SK-N-SH (cell line): ENCODE measurements around the gene RARA. TPM values are rescaled to one million over a fixed set of nuclear protein-coding genes. Genes with fewer than 3 reads are reported as not detected.

Experiments used
- CTCF ChIA-PET: fragments of 300-600, 350-600 bp; formaldehyde crosslinking; extraction: SDS; loops from one replicate; lab custom pipeline; 2021; lab: Yijun Ruan, JAX
- POLR2A ChIA-PET: fragments of 350-600 bp; sonication (Branson Sonifier 250); formaldehyde crosslinking; extraction: SDS; loops from one replicate; lab custom pipeline; 2020; ENCODE audit warnings: antibody characterized with exemption, inconsistent platforms; lab: Yijun Ruan, JAX
- DNase-seq: peaks from one replicate; pipeline ENCODE4 v3.0.0; 2012
- H2AFZ ChIP-seq: fragments of 200-600 bp; sonication (generic); 2 replicates; pipeline ENCODE4 v1.8.1; 2016; ENCODE audit warnings: antibody characterized with exemption, mild to moderate bottlenecking, low read depth
- H3F3A ChIP-seq: fragments of 200-600 bp; sonication (generic); replicated peaks from 2 replicates; pipeline ENCODE3; 2016; ENCODE audit warnings: antibody characterized with exemption, mild to moderate bottlenecking; ENCODE audit not compliant: insufficient read depth
- H3K27ac ChIP-seq, 2 experiments: fragments of 200-500 bp in 1 of 2; fragments of 200-600 bp in 1 of 2; sonication (Bioruptor generic) in 1 of 2; sonication (generic), shearing (Covaris generic) in 1 of 2; 2 replicates each; pipeline versions ENCODE4 v1.5.1 to v1.6.1; 2014 to 2016; ENCODE audit warnings: low read depth in 2 of 2, inconsistent platforms in 1 of 2, low read length in 1 of 2, mild to moderate bottlenecking in 1 of 2, mixed read lengths in 1 of 2
- H3K27me3 ChIP-seq: fragments of 200-600 bp; sonication (generic), shearing (Covaris generic); 2 replicates; pipeline ENCODE4 v1.6.1; 2016; ENCODE audit warnings: mixed run types; ENCODE audit not compliant: insufficient read depth
- H3K36me3 ChIP-seq, 2 experiments: fragments of 200-500 bp in 1 of 2; fragments of 200-600 bp in 1 of 2; sonication (Bioruptor generic) in 1 of 2; sonication (generic) in 1 of 2; replicated peaks in 1 of 2; 2 replicates each; pipeline versions ENCODE3 to v1.5.1; 2014 to 2016; ENCODE audit warnings: low read length in 1 of 2, mild to moderate bottlenecking in 1 of 2; ENCODE audit not compliant: insufficient read depth in 2 of 2, control insufficient read depth in 1 of 2
- H3K4me1 ChIP-seq, 2 experiments: fragments of 200-500 bp in 1 of 2; fragments of 200-600 bp in 1 of 2; sonication (Bioruptor generic) in 1 of 2; sonication (generic), shearing (Covaris generic) in 1 of 2; 2 replicates each; pipeline versions ENCODE4 v1.5.1 to v1.6.1; 2014 to 2016; ENCODE audit warnings: low read depth in 1 of 2, low read length in 1 of 2, mixed run types in 1 of 2; ENCODE audit not compliant: insufficient read depth in 2 of 2, control insufficient read depth in 1 of 2
- H3K4me2 ChIP-seq: fragments of 200-600 bp; sonication (generic), shearing (Covaris generic); 2 replicates; pipeline ENCODE4 v1.6.1; 2017; ENCODE audit warnings: mixed run types
- H3K4me3 ChIP-seq, 2 experiments: fragments of 200-500 bp in 1 of 2; fragments of 200-600 bp in 1 of 2; sonication (Bioruptor generic) in 1 of 2; sonication (generic), shearing (Covaris generic) in 1 of 2; 2 replicates each; pipeline versions ENCODE4 v1.5.1 to v1.8.1; 2014 to 2016; ENCODE audit warnings: low read depth in 2 of 2, inconsistent platforms in 1 of 2, low read length in 1 of 2, mild to moderate bottlenecking in 1 of 2, mixed read lengths in 1 of 2, moderate library complexity in 1 of 2
- H3K79me2 ChIP-seq: fragments of 200-600 bp; sonication (generic); 2 replicates; pipeline ENCODE4 v1.8.1; 2017; ENCODE audit warnings: mild to moderate bottlenecking; ENCODE audit not compliant: insufficient read depth
- H3K9ac ChIP-seq: fragments of 200-600 bp; sonication (generic); 2 replicates; pipeline ENCODE4 v1.6.1; 2017; ENCODE audit warnings: mixed run types
- H3K9me2 ChIP-seq: fragments of 200-600 bp; sonication (generic); 2 replicates; pipeline ENCODE4 v1.6.1; 2017; ENCODE audit warnings: mixed run types
- H3K9me3 ChIP-seq: fragments of 200-600 bp; sonication (generic); 2 replicates; pipeline ENCODE4 v1.6.1; 2017; ENCODE audit warnings: mixed run types, mild to moderate bottlenecking, moderate library complexity
- H4K20me1 ChIP-seq: fragments of 200-600 bp; sonication (generic); 2 replicates; pipeline ENCODE4 v1.6.1; 2017; ENCODE audit warnings: mild to moderate bottlenecking, mixed run types; ENCODE audit not compliant: insufficient read depth
- CTCF ChIP-seq: fragments of 200-600 bp; sonication (generic); IDR thresholded peaks from 2 replicates; pipeline ENCODE4 v1.6.1; 2017; ENCODE audit warnings: antibody characterized with exemption, mild to moderate bottlenecking, moderate library complexity
- ELF1 ChIP-seq: IDR thresholded peaks from 2 replicates; pipeline ENCODE4 v1.4.0; 2012
- EP300 ChIP-seq, 2 experiments: IDR thresholded peaks; 2 replicates each; pipeline versions ENCODE4 v1.4.0 to v1.6.1; 2012; ENCODE audit warnings: borderline replicate concordance in 1 of 2, low read depth in 1 of 2, low read length in 1 of 2
- MEF2A ChIP-seq: IDR thresholded peaks from 2 replicates; pipeline ENCODE4 v1.4.0; 2012; ENCODE audit warnings: low read depth, borderline replicate concordance
- RCOR1 ChIP-seq: fragments of 150-350 bp; IDR thresholded peaks from 2 replicates; pipeline ENCODE4 v1.6.1; 2017; ENCODE audit warnings: antibody characterized with exemption, low read length
- RFX5 ChIP-seq: IDR thresholded peaks from 2 replicates; pipeline ENCODE4 v1.6.1; 2012; ENCODE audit warnings: mild to moderate bottlenecking, improper control_type of control experiment, low read length
- SMC3 ChIP-seq: IDR thresholded peaks from 2 replicates; pipeline ENCODE4 v1.6.1; 2012; ENCODE audit warnings: low read depth, low read length, improper control_type of control experiment
- TAF1 ChIP-seq: IDR thresholded peaks from 2 replicates; pipeline ENCODE4 v1.6.1; 2012; ENCODE audit warnings: low read depth, mild to moderate bottlenecking, low read length, moderate library complexity, borderline replicate concordance
- TCF12 ChIP-seq: IDR thresholded peaks from 2 replicates; pipeline ENCODE4 v1.4.0; 2012
- YY1 ChIP-seq: IDR thresholded peaks from 2 replicates; pipeline ENCODE4 v1.4.0; 2012; ENCODE audit warnings: low read depth, mild to moderate bottlenecking
- WGBS: methylation state at CpG from one replicate; pipeline ENCODE4 v1.1.6; 2017; ENCODE audit warnings: low lambda C conversion rate; 5-methylcytosine and 5-hydroxymethylcytosine counted together
- polyA plus RNA-seq, 3 experiments: library from polyadenylated mRNA; depleted of rRNA; stranded (reverse); fragments of >200 nt; gene quantifications; 2 replicates each; pipeline ENCODE4 v1.2.3, GENCODE V29; 2012
- TF ChIP-seq, protein P1 (sequence below): IDR thresholded peaks from 2 replicates; pipeline ENCODE4 v1.6.1; 2012; ENCODE audit warnings: mild to moderate bottlenecking, low read depth, low read length, moderate library complexity
- TF ChIP-seq, protein P2 (sequence below): IDR thresholded peaks from 2 replicates; pipeline ENCODE4 v1.4.0; 2012; ENCODE audit warnings: low read depth, borderline replicate concordance
- TF ChIP-seq, protein P3 (sequence below): IDR thresholded peaks from 2 replicates; pipeline ENCODE4; 2012
- TF ChIP-seq, protein P4 (sequence below): IDR thresholded peaks from 2 replicates; pipeline ENCODE4 v1.4.0; 2012; ENCODE audit warnings: low read depth

RARA gene
- polyA plus RNA-seq, 1 of the 3 experiments (the other 2 are of a cell fraction), result 13.3 TPM

DNA sequence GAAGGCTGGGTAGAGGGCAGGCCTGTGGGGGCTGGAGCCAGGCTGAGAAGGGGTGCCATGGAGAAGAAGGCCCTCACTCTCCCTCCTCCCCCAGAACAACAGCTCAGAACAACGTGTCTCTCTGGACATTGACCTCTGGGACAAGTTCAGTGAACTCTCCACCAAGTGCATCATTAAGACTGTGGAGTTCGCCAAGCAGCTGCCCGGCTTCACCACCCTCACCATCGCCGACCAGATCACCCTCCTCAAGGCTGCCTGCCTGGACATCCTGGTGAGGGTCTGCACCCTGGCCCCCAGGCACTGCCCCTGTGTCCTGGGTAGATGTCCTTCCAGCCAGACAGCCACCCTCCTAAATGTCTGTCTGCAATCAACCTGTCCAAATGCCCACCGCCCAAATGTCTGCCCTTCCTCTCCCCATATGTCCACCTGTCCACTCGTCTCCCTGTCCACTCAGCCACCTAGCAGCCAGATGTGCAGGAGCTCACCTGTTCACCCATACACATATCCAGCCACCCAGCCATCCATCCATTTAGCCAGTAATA is 43.3 kb downstream of the RARA start:
- POLR2A ChIA-PET, result interaction anchor here (0.5 to 4.7 kb wide), 7 partner anchors 21 to 212 kb away, joined by 3 to 24 read pairs (median 12); partner anchors contain the start of genes CASC3 and RARA
- H3K36me3 ChIP-seq, result peaks cover 39 to 60% of the 10 kb centered on the region in 2 experiments
- no peak overlapping the region for H3K4me3 ChIP-seq
- H2AFZ ChIP-seq, result no peak overlapping the region
- CTCF ChIA-PET, result interaction anchor here (0.6 to 57.6 kb wide), 9 partner anchors 8 to 206 kb away, joined by 3 to 1706 read pairs (median 171); partner anchors contain the start of genes CCR7, CDC6, RARA and TOP2A
- peak overlapping the region in 1 of 2 experiments; percentile 99; a peak in 2 of 4 replicates for H3K27ac ChIP-seq
- no peak overlapping the region for H3K4me2 ChIP-seq
- peaks cover 15% of the 10 kb centered on the region for H3F3A ChIP-seq
- H3K79me2 ChIP-seq, result peaks cover 28% of the 10 kb centered on the region
- 88% methylated on average over 3 of the region's 7 CpGs for WGBS
- no peak overlapping the region for H3K9ac ChIP-seq
- H3K4me1 ChIP-seq, result peaks cover 32 to 82% of the 10 kb centered on the region in 2 experiments
- no peaks in the 10 kb centered on the region for H3K9me2 ChIP-seq
- no peaks in the 10 kb centered on the region for H3K9me3 ChIP-seq
- no peaks in the 10 kb centered on the region for H3K27me3 ChIP-seq
- no peak for TF ChIP-seq SMC3
- TF ChIP-seq TCF12, result no peak
- no peak for TF ChIP-seq YY1
- TF ChIP-seq TAF1, result no peak
- TF ChIP-seq, protein P1, sequence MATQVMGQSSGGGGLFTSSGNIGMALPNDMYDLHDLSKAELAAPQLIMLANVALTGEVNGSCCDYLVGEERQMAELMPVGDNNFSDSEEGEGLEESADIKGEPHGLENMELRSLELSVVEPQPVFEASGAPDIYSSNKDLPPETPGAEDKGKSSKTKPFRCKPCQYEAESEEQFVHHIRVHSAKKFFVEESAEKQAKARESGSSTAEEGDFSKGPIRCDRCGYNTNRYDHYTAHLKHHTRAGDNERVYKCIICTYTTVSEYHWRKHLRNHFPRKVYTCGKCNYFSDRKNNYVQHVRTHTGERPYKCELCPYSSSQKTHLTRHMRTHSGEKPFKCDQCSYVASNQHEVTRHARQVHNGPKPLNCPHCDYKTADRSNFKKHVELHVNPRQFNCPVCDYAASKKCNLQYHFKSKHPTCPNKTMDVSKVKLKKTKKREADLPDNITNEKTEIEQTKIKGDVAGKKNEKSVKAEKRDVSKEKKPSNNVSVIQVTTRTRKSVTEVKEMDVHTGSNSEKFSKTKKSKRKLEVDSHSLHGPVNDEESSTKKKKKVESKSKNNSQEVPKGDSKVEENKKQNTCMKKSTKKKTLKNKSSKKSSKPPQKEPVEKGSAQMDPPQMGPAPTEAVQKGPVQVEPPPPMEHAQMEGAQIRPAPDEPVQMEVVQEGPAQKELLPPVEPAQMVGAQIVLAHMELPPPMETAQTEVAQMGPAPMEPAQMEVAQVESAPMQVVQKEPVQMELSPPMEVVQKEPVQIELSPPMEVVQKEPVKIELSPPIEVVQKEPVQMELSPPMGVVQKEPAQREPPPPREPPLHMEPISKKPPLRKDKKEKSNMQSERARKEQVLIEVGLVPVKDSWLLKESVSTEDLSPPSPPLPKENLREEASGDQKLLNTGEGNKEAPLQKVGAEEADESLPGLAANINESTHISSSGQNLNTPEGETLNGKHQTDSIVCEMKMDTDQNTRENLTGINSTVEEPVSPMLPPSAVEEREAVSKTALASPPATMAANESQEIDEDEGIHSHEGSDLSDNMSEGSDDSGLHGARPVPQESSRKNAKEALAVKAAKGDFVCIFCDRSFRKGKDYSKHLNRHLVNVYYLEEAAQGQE, result no peak
- no peak for TF ChIP-seq MEF2A
- TF ChIP-seq, protein P2, sequence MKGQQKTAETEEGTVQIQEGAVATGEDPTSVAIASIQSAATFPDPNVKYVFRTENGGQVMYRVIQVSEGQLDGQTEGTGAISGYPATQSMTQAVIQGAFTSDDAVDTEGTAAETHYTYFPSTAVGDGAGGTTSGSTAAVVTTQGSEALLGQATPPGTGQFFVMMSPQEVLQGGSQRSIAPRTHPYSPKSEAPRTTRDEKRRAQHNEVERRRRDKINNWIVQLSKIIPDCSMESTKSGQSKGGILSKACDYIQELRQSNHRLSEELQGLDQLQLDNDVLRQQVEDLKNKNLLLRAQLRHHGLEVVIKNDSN, result no peak
- TF ChIP-seq, protein P3, sequence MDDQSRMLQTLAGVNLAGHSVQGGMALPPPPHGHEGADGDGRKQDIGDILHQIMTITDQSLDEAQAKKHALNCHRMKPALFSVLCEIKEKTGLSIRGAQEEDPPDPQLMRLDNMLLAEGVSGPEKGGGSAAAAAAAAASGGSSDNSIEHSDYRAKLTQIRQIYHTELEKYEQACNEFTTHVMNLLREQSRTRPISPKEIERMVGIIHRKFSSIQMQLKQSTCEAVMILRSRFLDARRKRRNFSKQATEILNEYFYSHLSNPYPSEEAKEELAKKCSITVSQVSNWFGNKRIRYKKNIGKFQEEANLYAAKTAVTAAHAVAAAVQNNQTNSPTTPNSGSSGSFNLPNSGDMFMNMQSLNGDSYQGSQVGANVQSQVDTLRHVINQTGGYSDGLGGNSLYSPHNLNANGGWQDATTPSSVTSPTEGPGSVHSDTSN, result no peak
- TF ChIP-seq, protein P4, sequence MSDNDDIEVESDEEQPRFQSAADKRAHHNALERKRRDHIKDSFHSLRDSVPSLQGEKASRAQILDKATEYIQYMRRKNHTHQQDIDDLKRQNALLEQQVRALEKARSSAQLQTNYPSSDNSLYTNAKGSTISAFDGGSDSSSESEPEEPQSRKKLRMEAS, result no peak
- TF ChIP-seq CTCF, result no peak
- TF ChIP-seq RCOR1, result no peak
- TF ChIP-seq ELF1, result no peak
- no peak for TF ChIP-seq RFX5
- TF ChIP-seq EP300 (IDR thresholded peaks at IDR 0.05; ENCODE audit: borderline replicate concordance in 1 of 2, low read depth in 1 of 2, low read length in 1 of 2), result no peak
- no peak for DNase-seq
- H4K20me1 ChIP-seq, result peaks cover 43% of the 10 kb centered on the region
